Gastrocnemius medialis (tissue), 4 donors: ENCODE data around the gene PCDH8.

Experiments
- POLR2A ChIP-seq, 2 donors: fragments of 450-650 bp; IDR thresholded peaks; one replicate each; pipeline ENCODE4 v1.6.1; 2017; ENCODE audit warnings: antibody characterized with exemption in 2 of 2, mild to moderate bottlenecking in 2 of 2, moderate library complexity in 2 of 2
- TF ChIP-seq, protein P1 (sequence below), 5 experiments: fragments of 450-650 bp in 3 of 5; fragments of 200-600 bp in 2 of 5; sonication (generic) in 2 of 5; IDR thresholded peaks in 4 of 5; conservative IDR thresholded peaks in 1 of 5; 1 replicate in 4 of 5; 2 replicates in 1 of 5; pipeline ENCODE4 v1.5.1; 2016 to 2019; ENCODE audit warnings: antibody characterized with exemption in 5 of 5, mild to moderate bottlenecking in 3 of 5, moderate library complexity in 3 of 5

DNA sequence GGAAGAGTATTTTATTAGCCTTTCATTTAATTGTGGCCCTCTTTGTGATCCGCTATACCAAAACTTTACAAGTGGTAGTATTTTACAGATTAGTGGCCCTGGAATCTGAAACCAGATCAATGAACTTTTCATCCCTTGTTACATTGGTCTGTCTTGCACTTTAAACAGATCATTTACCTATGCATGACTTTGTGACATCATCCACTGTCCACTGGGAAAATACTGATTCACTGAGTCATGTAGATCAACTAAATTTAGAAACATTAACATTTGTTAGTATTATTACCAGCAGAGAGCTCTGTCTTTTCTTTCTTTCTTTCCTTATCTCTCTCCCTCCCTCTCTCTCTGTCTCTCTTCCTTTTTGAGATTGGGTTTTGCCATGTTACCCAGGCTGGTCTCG is 17.5 kb downstream of the PCDH8 start:
- TF ChIP-seq, protein P1, sequence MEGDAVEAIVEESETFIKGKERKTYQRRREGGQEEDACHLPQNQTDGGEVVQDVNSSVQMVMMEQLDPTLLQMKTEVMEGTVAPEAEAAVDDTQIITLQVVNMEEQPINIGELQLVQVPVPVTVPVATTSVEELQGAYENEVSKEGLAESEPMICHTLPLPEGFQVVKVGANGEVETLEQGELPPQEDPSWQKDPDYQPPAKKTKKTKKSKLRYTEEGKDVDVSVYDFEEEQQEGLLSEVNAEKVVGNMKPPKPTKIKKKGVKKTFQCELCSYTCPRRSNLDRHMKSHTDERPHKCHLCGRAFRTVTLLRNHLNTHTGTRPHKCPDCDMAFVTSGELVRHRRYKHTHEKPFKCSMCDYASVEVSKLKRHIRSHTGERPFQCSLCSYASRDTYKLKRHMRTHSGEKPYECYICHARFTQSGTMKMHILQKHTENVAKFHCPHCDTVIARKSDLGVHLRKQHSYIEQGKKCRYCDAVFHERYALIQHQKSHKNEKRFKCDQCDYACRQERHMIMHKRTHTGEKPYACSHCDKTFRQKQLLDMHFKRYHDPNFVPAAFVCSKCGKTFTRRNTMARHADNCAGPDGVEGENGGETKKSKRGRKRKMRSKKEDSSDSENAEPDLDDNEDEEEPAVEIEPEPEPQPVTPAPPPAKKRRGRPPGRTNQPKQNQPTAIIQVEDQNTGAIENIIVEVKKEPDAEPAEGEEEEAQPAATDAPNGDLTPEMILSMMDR (IDR thresholded peaks at IDR 0.05 in 4 of 5, conservative IDR thresholded peaks at IDR 0.05 in 1 of 5): no peak
- no peak for TF ChIP-seq POLR2A (IDR thresholded peaks at IDR 0.05)
